ENCODE results near the gene CCDC117.
"Not testable (repeated sequence)": the region's sequence is repeated elsewhere in the genome, so short reads cannot be mapped to it uniquely, and the experiment has no call there.

CCDC117 gene, protein sequence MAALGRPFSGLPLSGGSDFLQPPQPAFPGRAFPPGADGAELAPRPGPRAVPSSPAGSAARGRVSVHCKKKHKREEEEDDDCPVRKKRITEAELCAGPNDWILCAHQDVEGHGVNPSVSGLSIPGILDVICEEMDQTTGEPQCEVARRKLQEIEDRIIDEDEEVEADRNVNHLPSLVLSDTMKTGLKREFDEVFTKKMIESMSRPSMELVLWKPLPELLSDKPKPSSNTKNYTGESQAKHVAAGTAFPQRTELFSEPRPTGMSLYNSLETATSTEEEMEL

DNA sequence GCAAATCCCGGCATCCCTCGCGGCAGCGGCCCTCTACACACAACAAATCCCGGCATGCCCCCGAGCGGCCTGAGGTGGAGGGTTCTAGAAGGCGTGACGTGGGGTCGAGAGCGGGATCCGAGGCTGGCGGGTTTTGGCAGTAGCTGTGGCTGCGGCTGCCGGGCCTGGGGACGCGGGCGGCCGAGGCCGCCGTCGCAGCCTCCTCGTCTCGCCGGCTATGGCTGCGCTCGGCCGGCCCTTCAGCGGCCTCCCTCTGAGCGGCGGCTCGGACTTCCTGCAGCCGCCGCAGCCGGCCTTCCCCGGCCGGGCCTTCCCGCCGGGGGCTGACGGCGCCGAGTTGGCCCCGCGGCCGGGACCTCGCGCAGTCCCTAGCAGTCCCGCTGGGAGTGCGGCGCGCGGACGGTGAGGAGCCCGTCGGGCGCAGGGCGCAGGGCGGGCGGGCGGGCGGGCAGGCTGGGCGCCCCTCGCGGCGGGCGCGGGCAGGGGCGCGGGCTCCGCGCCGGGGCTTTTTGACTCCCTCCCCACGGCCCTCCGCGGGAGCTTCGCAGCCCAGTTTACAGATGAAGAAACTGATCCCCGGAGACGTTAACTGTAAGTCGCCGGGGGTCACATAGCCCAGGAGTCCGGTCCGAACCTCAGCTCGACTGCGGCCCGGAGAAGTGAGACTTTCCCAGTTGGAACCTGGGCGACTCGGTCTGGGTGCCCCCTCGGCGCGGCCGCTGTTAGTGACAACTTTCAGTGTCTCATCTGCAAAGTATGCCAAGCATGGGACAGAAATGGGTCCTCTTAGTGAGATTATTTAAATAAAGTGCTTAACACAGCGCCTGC is at the start of gene CCDC117:
TSS of gene CCDC117 (plus strand) at position 63 of the 828 bp plus-strand sequence. CDS start at position 218, 155 bp downstream.
- DNase-seq (ENCODE audit: low read depth in 4 of 4, low spot score in 1 of 4), result peak; percentile 81 to 93 (median 84)

DNA sequence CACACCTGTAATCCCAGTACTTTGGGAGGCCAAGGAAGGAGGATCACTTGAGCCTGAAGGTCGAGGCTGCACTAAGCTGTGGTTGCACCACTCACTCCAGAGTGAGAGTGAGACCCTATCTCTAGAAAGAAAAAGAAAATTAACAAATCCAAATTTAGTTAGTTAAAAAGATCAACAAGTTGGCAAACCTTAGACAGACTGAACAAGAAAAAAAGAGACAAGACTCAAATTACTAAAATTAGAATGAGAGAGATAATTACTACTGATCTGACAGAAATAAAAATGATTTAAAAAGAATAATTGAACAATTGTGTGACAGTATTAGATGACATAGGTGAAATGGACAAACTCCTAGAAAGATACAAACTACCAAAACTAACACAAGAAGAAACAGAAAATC is 44.5 kb upstream of the CCDC117 start:
- no peak for DNase-seq (ENCODE audit: low read depth in 4 of 4, low spot score in 1 of 4)

DNA sequence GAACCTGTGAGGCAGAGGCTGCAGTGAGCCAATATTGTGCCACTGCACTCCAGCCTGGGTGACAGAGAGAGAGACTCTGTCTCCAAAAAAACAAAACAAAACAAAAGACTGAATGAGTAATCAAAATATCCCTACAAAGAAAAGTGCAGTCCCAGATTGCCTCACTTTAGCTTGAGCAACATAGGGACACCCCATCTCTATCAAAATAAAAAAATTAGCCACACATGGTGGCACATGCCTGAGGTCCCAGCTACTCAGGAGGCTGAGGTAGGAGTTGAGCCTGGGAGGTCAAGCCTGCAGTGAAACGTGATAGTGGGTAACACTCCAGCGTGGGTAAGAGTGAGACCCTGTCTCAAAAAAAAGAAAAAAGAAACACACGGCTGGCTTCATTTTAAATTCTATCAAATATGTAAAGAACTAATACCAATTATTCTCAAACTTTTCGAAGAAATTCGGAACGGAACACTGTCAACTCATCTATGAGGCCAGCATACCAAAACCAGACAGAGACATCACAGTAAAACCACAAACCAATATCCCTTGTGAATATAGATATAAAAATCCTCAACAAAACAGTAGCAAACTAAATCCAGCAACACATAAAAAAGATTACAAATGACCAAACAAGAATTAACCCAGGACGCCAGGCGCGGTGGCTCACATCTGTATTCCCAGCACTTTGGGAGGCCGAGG is 43.7 kb upstream of the CCDC117 start:
- no peak for DNase-seq (ENCODE audit: low read depth in 4 of 4, low spot score in 1 of 4)

DNA sequence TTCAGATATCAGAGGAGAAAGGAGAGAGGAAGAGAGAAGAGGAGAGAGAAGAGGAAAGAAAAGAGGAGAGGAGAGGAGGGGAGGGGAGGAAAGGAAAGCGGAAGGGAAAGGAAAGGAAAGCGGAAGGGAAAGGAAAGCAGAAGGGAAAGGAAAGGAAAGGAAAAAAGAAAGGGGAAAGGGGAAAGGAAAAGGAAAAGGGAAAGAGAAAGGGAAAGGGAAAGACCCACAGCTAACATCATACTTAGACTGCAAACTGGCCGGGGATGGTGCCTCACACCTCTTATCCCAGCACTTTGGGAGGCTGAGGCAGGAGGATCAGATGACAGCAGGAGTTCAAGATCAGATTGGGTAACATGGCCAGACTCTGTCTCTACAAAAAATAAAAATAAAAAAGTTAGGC is 42.3 kb upstream of the CCDC117 start:
- no peak for DNase-seq (ENCODE audit: low read depth in 4 of 4, low spot score in 1 of 4)

DNA sequence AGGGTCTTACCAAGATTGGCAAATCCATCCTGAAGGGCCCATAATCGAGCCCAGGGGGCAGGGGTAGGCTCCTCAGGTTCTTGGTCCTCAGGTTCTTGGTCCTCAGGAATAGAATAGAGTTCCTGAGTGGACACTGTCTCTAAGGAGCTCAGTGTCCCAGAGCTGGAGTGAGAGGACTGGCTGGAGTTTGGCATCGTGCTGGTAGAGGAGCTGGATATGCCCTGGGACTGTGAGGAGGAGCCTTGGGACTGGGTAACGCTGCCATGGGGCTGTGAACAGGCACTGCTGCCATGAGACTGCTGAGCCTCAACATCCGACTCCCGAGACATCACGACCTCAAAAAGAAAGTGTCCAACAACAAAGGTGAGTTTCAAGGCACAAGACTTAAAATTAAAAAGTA is 38.1 kb upstream of the CCDC117 start:
- DNase-seq (ENCODE audit: low read depth in 4 of 4, low spot score in 1 of 4), result no peak

DNA sequence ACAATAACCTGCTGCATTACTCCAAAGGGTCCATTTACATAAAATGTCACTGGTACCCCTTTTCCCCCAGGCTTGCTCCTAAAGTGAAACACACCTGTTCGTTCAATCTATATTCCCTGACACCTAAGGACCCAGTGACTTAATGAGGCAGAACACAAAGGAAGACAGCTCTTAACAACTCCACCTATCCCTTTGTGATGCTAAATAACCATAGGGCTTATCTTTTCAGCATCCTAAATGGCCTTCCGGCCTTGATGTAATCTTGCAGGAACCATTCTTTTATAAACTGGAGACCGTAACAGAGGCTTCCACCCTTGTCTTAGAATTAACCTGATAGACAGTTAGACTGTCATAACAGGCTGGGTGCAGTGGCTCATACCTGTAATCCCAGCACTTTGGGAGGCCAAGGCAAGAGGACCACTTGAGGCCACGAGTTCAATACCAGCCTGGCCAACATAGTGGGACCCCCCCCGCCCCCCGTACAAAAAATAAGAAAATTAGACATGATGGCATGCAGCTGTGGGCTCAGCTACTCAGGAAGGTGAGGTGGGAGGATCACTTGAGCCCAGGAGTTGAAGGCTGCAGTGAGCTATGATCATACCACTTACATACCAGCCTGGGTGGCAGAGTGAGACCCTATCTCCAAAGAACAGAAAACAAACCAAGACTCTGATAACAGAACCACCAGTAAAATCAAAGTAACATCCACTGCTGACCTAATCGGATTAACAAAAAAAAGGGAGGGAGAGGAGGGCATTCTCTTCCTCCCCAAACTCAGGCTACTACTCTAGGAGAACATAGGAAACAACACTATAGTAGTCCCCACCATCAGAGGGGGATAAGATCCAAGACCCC is 36.0 kb upstream of the CCDC117 start:
- no peak for DNase-seq (ENCODE audit: low read depth in 4 of 4, low spot score in 1 of 4)

DNA sequence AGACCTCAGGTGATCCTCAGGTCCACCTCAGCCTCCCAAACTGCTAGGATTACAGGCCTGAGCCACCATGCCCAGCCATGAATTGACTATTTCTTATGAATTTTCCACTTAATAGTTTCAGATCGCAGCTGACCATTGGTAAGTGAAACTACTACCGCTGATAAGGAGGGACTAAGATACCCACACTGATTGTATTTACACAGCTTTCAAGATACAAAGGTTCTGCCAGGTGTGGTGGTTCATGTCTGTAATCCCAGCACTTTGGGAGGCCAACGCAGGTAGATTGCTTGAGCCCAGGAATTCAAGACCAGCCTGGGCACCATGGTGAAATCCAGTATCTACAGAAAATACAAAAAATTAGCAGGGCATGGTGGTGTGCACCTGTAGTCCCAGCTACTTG is 34.8 kb upstream of the CCDC117 start:
- no peak for DNase-seq (ENCODE audit: low read depth in 4 of 4, low spot score in 1 of 4)

DNA sequence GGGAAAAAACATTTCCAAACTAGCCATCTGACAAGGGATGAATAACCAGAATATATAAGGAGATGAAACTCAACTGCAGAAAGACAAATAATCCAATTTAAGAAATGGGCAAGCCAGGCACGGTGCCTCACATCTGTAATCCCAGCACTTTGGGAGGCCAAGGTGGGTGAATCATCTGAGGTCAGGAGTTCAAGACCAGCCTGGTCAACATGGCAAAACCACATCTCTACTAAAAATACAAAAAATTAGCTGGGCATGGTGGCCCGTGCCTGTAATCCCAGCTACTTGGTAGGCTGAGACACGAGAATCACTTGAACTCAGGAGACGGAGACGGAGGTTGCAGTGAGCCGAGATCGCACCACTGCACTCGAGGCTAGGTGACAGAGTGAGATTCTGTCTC is 33.6 kb upstream of the CCDC117 start:
- not testable (repeated sequence) for DNase-seq (ENCODE audit: low read depth in 4 of 4, low spot score in 1 of 4)

DNA sequence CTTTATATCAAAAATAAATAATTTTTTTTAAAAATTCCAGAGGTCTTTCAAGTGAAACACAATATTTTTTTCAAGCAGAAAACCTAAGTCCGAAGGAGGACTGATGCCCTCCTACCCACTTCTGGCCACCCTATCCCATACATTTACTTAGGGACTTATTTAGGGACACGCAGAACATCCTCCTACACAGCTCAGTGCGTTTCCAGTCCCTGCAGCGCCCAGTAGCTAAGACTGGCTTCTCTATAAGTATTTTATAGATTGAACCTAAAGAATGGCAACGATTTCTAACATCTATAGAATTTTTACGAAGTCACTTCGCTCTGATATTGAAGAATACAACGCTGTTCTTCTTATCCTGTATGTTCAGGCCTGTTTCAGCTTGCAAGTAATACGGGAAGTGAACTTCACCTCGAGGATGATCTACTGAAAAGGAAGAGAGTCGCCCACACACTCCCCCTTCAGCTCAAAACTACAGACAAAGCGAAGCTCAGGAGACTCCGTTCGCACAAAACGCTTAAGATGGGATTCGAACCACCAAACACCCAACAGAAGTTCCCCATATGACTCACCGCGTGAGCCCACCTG is 31.2 kb upstream of the CCDC117 start:
- no peak for DNase-seq (ENCODE audit: low read depth in 4 of 4, low spot score in 1 of 4)

DNA sequence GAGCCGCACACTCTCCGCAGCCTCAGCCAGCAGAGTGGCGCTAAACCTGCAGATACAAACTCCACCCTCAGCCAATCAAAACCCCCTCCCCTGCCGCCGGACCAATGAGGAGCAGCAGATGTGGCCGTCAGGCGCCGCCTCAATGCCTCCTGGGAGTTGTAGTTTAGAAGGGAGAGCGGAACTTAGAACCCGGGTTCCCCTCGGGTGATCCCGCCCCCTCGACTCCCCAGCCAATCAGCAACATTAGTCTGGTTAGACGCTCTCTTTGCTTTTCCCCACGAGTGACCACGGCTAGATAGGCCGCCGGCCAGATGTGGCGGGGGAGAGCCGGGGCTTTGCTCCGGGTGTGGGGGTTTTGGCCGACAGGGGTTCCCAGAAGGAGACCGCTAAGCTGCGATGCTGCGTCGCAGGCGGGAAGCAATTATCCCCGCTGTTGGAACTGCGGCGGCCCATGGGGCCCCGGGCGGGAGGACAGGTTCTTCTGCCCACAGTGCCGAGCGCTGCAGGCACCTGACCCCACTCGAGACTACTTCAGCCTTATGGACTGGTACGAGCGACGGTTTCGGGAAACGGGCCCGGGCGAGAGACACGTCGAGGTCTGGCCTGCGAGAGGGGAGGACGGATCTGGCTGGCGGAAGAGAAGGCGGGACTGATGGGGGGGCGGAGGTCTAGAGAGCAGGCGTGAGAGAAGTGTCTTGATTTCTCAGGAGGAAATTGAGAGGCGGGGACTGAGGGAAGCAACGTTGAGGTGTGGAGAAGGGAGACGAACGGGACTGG is 30.5 kb upstream of the CCDC117 start, which contains the start of the genes CHEK2 and HSCB:
TSS of gene CHEK2 (minus strand) at position 36 of the 777 bp plus-strand sequence. CDS start 7,099 bp downstream, outside the sequence.
TSS of gene HSCB (plus strand) at position 255 of the 777 bp plus-strand sequence. CDS start at position 312, 57 bp downstream.
- peak; percentile 86 to 97 (median 92) for DNase-seq (ENCODE audit: low read depth in 4 of 4, low spot score in 1 of 4)

DNA sequence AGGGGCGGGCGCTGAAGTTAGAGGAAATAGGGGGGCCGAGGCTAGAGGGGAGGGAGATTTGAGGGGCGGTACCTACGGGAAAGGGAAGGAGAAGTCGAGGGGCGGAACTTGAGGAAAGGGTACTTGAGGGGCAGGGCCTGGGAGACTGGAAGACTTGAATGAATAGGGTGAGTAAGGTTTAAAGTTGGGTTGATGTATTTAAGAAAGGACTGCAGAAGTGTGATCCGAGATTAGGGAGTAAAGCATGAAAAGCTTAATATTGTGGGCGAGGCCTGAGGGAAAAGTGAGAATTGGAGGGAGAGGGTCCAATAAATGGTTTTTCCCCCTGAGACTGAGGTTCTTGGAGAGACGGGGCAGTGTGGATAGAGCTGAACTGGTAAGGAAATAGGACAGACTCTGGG is 29.9 kb upstream of the CCDC117 start:
- no peak for DNase-seq (ENCODE audit: low read depth in 4 of 4, low spot score in 1 of 4)

DNA sequence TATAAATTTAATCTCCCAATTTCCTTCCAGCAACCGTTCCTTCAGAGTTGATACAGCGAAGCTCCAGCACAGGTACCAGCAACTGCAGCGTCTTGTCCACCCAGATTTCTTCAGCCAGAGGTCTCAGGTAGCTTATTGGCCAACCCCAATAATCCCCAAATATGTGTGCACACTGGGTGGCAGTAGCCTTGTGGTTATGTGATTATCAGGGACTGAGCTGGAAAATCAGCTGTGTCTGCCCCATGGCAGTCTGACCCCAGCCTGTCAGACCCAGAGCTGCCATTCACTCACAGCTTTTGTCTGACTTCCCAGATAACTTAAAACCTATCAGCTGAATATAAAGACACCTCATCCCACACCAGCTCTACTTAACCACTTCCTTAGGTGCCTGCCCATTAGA is 28.6 kb upstream of the CCDC117 start:
- DNase-seq (ENCODE audit: low read depth in 4 of 4, low spot score in 1 of 4), result no peak

DNA sequence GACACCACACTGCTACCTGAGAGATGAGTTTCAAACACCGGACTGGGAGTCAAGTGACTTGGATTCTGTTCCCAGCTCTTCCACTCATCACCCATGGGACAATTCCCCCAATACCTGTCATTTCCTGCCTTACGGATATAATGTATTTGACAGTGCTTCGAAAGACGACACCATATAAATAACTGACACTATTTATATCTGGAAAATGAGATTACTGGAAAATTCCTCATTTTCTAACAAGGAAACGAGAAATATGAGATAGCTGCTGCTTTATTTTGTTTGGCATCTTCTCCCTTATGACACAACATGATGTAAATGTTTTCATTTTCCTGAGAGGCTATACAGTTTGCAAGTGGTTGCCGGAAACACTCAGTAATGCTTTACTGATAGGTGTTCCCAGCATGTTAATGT is 22.0 kb upstream of the CCDC117 start:
- no peak for DNase-seq (ENCODE audit: low read depth in 4 of 4, low spot score in 1 of 4)

DNA sequence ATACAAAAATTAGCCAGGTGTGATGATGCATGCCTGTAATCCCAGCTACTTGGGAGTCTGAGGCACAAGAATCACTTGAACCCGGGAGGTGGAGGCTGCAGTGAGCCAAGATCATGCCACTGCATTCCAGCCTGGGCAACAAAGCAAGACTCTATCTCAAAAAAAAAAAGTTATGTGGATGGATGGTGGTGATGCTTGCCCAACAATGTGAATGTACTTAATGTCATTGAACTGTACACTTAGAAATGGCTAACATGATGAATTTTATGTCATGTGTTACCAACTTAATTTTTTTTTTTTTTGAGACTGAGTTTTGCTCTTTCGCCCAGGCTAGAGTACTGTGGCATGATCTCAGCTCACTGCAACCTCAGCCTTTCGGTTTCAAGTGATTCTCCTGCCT is 18.0 kb upstream of the CCDC117 start:
- not testable (repeated sequence) for DNase-seq (ENCODE audit: low read depth in 4 of 4, low spot score in 1 of 4)

DNA sequence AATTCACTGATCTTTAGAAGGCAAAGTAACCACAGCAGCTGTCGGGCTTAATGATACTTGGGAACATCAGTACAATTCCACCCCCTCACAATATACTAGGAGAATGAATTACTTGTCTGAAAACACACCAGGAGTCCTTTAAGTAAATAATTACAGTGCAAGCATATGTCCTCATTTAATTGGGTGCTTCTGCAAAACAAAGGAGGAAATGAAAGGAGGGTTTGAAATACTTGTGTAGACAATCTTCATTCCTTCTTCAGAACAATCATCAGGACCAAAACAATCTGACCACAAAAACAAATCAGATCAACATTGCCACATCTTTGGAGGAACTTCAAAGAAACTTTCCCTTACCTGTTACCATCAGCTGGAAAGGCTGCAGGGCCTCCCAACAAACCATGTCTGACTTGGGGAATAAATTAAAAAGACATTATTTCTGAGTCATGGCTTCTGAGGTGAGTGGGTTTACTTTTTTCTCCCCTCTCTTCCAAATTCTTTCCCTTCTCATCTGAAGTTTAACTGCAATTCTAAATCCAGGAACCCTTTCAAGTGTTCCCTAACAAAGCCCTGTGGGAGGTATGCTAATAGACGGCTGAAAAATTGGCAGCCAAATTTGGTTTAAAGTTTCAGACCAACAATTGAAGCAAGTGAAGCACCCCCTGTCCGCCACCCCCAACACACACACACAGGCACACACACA is 12.5 kb upstream of the CCDC117 start:
- DNase-seq (ENCODE audit: low read depth in 4 of 4, low spot score in 1 of 4), result no peak

DNA sequence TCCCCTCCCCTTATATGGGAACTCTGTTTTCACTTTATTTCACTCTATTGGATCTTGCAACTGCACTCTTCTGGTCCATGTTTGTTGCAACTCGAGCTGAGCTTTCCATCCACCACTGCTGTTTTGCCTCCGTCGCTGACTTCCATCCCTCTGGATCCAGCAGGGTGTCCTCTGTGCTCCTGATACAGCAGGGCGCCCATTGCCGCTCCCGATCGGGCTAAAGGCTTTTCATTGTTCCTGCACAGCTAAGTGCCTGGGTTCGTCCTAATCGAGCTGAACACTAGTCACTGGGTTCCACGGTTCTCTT is 11.1 kb upstream of the CCDC117 start:
- DNase-seq (ENCODE audit: low read depth in 4 of 4, low spot score in 1 of 4), result no peak

DNA sequence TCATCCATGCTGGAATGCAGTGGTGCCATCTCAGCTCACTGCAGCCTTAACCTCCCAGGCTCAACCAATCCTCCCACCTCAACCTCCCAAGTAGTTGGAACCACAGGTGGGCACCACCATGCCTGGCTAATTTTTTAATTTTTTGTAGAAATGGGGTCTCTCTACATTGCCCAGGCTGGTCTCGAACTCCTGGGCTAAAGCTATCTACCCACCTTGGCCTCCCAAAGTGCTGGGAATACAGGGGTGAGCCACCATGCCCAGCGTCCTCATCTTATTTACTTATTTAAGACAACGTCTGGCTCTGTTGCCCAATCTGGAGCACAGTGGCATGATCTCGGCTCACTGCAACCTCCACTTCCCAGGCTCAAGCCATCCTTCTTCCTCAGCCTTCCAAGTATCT is 10.5 kb upstream of the CCDC117 start:
- DNase-seq (ENCODE audit: low read depth in 4 of 4, low spot score in 1 of 4), result not testable (repeated sequence)

DNA sequence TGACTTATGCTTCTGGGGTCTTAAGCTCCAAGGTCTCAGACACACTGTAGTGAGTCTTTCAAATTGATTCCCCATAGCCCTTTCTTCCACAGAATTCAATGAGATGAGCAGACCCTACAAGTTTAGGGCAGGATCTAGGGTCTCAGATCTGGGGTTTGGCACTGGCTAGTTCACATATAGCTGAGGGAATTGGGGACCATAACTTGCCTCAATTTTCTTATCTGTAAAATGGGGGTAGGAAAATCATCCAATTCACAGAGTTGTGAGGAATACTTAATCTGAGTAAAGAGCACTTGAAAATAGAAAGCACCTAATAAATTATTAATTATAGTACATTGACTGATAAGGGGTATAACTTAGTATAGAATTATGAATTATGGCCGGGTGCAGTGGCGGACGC is 5.9 kb upstream of the CCDC117 start:
- no peak for DNase-seq (ENCODE audit: low read depth in 4 of 4, low spot score in 1 of 4)

DNA sequence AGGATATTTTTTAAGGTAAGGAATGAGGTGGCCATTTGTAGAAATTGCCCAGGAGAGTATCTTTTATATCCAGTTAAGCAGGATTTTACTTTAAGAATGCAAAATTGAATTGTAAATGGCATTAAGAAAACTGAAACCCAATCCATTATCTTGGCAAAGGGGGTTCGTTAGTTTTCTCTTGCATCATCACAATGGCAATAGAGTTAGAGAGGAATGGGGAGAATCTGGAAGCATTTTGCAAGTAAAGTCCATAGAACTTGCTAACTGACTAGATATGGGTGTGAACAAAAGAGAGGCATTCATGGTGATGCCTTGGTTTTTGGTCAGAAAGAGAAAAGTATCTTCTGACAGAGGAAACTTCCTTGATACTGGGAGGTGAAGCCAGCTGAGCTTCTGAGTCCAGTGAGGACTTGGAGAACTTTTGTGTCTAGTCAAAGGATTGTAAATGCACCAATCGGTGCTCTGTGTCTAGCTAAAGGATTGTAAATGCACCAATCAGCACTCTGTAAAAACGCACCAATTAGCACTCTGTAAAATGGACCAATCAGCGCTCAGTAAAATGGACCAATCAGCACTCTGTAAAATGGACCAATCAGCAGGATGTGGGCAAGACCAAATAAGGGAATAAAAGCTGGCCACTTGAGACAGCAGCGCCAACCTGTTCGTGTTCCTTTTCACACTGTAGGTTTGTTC is 3.6 kb upstream of the CCDC117 start:
- no peak for DNase-seq (ENCODE audit: low read depth in 4 of 4, low spot score in 1 of 4)

All from stimulated activated CD4-positive, alpha-beta T cell treated with anti-CD3 and anti-CD28 coated beads, Interleukin-1b, Interleukin-23, amount 100 ng/mL, for 24 hours (primary cell).